A549 (cell line): Measurements from ENCODE around the gene ZBTB1. TPM values are rescaled to one million over a fixed set of nuclear protein-coding genes. Genes with fewer than 3 reads are reported as not detected.
"Not testable (repeated sequence)": the region's sequence is repeated elsewhere in the genome, so short reads cannot be mapped to it uniquely, and the experiment has no call there.

Experiments used
- ATAC-seq, 2 experiments: fragments of 200-7000 bp in 1 of 2; fragments of >200 bp in 1 of 2; cut with Nextera tagmentation in 1 of 2; cut with Tn5 transposase in 1 of 2; 3 replicates each; pipeline versions ENCODE4 v1.8.0 to v1.9.1; 2018 to 2020; ENCODE audit warnings: mild to moderate bottlenecking in 1 of 2, moderate library complexity in 1 of 2
- CTCF ChIA-PET: fragments of 300-600 bp; sonication (Branson Sonifier 250); formaldehyde crosslinking; extraction: SDS; loops from one replicate; lab custom pipeline; 2021; ENCODE audit warnings: antibody characterized with exemption, inconsistent platforms; lab: Yijun Ruan, JAX
- POLR2A ChIA-PET: fragments of 350-600 bp; formaldehyde crosslinking; extraction: SDS; loops from one replicate; lab custom pipeline; 2021; ENCODE audit warnings: antibody characterized with exemption, inconsistent platforms; lab: Yijun Ruan, JAX
- DNase-seq, 2 experiments: peaks; one replicate each; pipeline versions ENCODE4 v3.0.0 to v3.0.0-alpha.2; 2011 to 2016; ENCODE audit warnings: low read depth in 1 of 2, low spot score in 1 of 2
- FAIRE-seq: peaks from 2 replicates; lab custom pipeline; 2011; peaks lifted over from hg19 to GRCh38; lab: Jason Lieb, UNC
- H3K27ac ChIP-seq, 2 experiments: fragments of >200 bp; sonication (Bioruptor Twin); formaldehyde crosslinking; 3 replicates each; pipeline ENCODE4 v1.5.1; 2016 to 2017
- H3K4me1 ChIP-seq: fragments of >200 bp; sonication (Bioruptor Twin); formaldehyde crosslinking; 3 replicates; pipeline ENCODE4 v1.6.1; 2016
- H3K4me2 ChIP-seq: fragments of >200 bp; sonication (Bioruptor Twin); formaldehyde crosslinking; 3 replicates; pipeline ENCODE4 v1.6.1; 2016
- H3K4me3 ChIP-seq: fragments of >200 bp; sonication (Bioruptor Twin); formaldehyde crosslinking; 3 replicates; pipeline ENCODE4 v1.5.1; 2016
- H3K9me3 ChIP-seq: fragments of >200 bp; sonication (Bioruptor Twin); formaldehyde crosslinking; 3 replicates; pipeline ENCODE4 v1.6.1; 2016
- CBX8 ChIP-seq: fragments of 200-600 bp; sonication (generic); IDR thresholded peaks from 2 replicates; pipeline ENCODE4 v1.6.1; 2016
- CEBPB ChIP-seq, 2 experiments: fragments of >200 bp in 1 of 2; sonication (Bioruptor Twin) in 1 of 2; formaldehyde crosslinking in 1 of 2; IDR thresholded peaks; 2 replicates each; pipeline ENCODE4 v1.6.1; 2012 to 2016
- EHMT2 ChIP-seq: fragments of 200-600 bp; sonication (generic); IDR thresholded peaks from 2 replicates; pipeline ENCODE4 v1.6.1; 2016; ENCODE audit warnings: antibody characterized with exemption, low read depth, mild to moderate bottlenecking, moderate library complexity
- EP300 ChIP-seq, 2 experiments: fragments of >200 bp; sonication (Bioruptor Twin); formaldehyde crosslinking; IDR thresholded peaks; 2 replicates in 1 of 2; 3 replicates in 1 of 2; pipeline ENCODE4 v1.6.1; 2016 to 2017
- ESRRA ChIP-seq: fragments of 150-350 bp; IDR thresholded peaks from 2 replicates; pipeline ENCODE4 v1.6.1; 2014; ENCODE audit warnings: mild to moderate bottlenecking, low read length, borderline replicate concordance
- FOSL2 ChIP-seq, 2 experiments: fragments of 450-650 bp in 1 of 2; fragments of >200 bp in 1 of 2; sonication (Bioruptor Twin) in 1 of 2; formaldehyde crosslinking; IDR thresholded peaks; 2 replicates each; pipeline versions ENCODE4 v1.5.0 to v1.6.1; 2016 to 2020; ENCODE audit warnings: mild to moderate bottlenecking in 1 of 2, moderate library complexity in 1 of 2
- GATA3 ChIP-seq: IDR thresholded peaks from 2 replicates; pipeline ENCODE4 v1.6.1; 2012; ENCODE audit warnings: borderline replicate concordance
- HDAC2 ChIP-seq: fragments of 200-600 bp; sonication (generic); IDR thresholded peaks from 2 replicates; pipeline ENCODE4 v1.6.1; 2016
- HOXA7 ChIP-seq: fragments of 250-450 bp; sonication (Bioruptor Pico); IDR thresholded peaks from 2 replicates; pipeline ENCODE4 v1.5.0; 2020; ENCODE audit warnings: mild to moderate bottlenecking, moderate library complexity
- HOXB13 ChIP-seq: fragments of 250-450 bp; sonication (Bioruptor Pico); IDR thresholded peaks from 2 replicates; pipeline ENCODE4 v1.5.0; 2020; ENCODE audit warnings: low read depth, mild to moderate bottlenecking, moderate library complexity
- JUNB ChIP-seq: fragments of >200 bp; sonication (Bioruptor Twin); formaldehyde crosslinking; IDR thresholded peaks from 2 replicates; pipeline ENCODE4 v1.6.1; 2016
- MAFK ChIP-seq: fragments of 450-650 bp; IDR thresholded peaks from 2 replicates; pipeline ENCODE4 v1.6.1; 2014; ENCODE audit not compliant: partially characterized antibody
- MAZ ChIP-seq: fragments of 150-350 bp; IDR thresholded peaks from 2 replicates; pipeline ENCODE4 v1.6.1; 2014; ENCODE audit warnings: antibody characterized with exemption, low read depth, low read length, borderline replicate concordance
- NPAS2 ChIP-seq: fragments of 250-450 bp; sonication (Bioruptor Pico); IDR thresholded peaks from 2 replicates; pipeline ENCODE4 v1.8.0; 2022; ENCODE audit warnings: mild to moderate bottlenecking, moderate library complexity, borderline replicate concordance
- PHF8 ChIP-seq: fragments of 200-600 bp; sonication (generic); IDR thresholded peaks from 2 replicates; pipeline ENCODE4 v1.6.1; 2016; ENCODE audit warnings: low read depth, mild to moderate bottlenecking, antibody characterized with exemption, moderate library complexity, borderline replicate concordance
- POLR2AphosphoS2 ChIP-seq: conservative IDR thresholded peaks from 2 replicates; pipeline ENCODE4 v1.6.1; 2012; ENCODE audit warnings: low read length, improper control_type of control experiment, inconsistent platforms
- RAD21 ChIP-seq, 2 experiments: fragments of >200 bp in 1 of 2; sonication (Bioruptor Twin) in 1 of 2; formaldehyde crosslinking in 1 of 2; IDR thresholded peaks in 1 of 2; conservative IDR thresholded peaks in 1 of 2; 2 replicates in 1 of 2; 3 replicates in 1 of 2; pipeline ENCODE4 v1.6.1; 2012 to 2018; ENCODE audit warnings: inconsistent platforms in 1 of 2
- RCOR1 ChIP-seq: fragments of 150-350 bp; IDR thresholded peaks from 2 replicates; pipeline ENCODE4 v1.6.1; 2014; ENCODE audit warnings: antibody characterized with exemption, low read length, low read depth
- TFCP2L1 ChIP-seq: fragments of 250-450 bp; sonication (Bioruptor Pico); IDR thresholded peaks from 2 replicates; pipeline ENCODE4 v1.5.0; 2021; ENCODE audit warnings: mild to moderate bottlenecking
- ZSCAN20 ChIP-seq: fragments of 250-450 bp; sonication (Bioruptor Pico); IDR thresholded peaks from 2 replicates; pipeline ENCODE4 v1.8.0; 2022; ENCODE audit warnings: mild to moderate bottlenecking, moderate library complexity
- WGBS: methylation state at CpG from one replicate; pipeline ENCODE4 v1.1.6; 2017; ENCODE audit errors: missing lambda C conversion rate; 5-methylcytosine and 5-hydroxymethylcytosine counted together
- polyA plus RNA-seq, 4 experiments: library from polyadenylated mRNA; depleted of rRNA in 3 of 4; stranded (reverse); fragments of >200 nt; fragmentation: RNase III in 1 of 4; extraction: RNeasy Plus Mini Kit Qiagen cat#74134 plus additional on column Dnase treatment in 1 of 4; gene quantifications; 2 replicates in 3 of 4; 3 replicates in 1 of 4; pipeline ENCODE4 v1.2.3, GENCODE V29; 2011 to 2017
- TF ChIP-seq, protein P1 (sequence below): fragments of 150-350 bp; IDR thresholded peaks from 2 replicates; pipeline ENCODE4 v1.6.1; 2014; ENCODE audit warnings: low read depth, mild to moderate bottlenecking, low read length
- TF ChIP-seq, protein P2 (sequence below): IDR thresholded peaks from 2 replicates; pipeline ENCODE4 v1.6.1; 2012; ENCODE audit warnings: low read depth, borderline replicate concordance
- TF ChIP-seq, protein P3 (sequence below): fragments of >200 bp; sonication (Bioruptor Twin); formaldehyde crosslinking; IDR thresholded peaks from 3 replicates; pipeline ENCODE4 v1.5.1; 2016
- TF ChIP-seq, protein P4 (sequence below): fragments of 250-450 bp; sonication (Bioruptor Pico); IDR thresholded peaks from 2 replicates; pipeline ENCODE4 v1.5.0; 2020; ENCODE audit warnings: low read depth, mild to moderate bottlenecking, moderate library complexity
- TF ChIP-seq, protein P5 (sequence below): fragments of 250-450 bp; sonication (Bioruptor Pico); IDR thresholded peaks from 2 replicates; pipeline ENCODE4 v1.5.0; 2021; ENCODE audit warnings: mild to moderate bottlenecking, moderate library complexity, borderline replicate concordance

Gene ZBTB1
- polyA plus RNA-seq, 2 of the 4 experiments (the other 2 are of a cell fraction) = 33.8 to 37.1 TPM

DNA sequence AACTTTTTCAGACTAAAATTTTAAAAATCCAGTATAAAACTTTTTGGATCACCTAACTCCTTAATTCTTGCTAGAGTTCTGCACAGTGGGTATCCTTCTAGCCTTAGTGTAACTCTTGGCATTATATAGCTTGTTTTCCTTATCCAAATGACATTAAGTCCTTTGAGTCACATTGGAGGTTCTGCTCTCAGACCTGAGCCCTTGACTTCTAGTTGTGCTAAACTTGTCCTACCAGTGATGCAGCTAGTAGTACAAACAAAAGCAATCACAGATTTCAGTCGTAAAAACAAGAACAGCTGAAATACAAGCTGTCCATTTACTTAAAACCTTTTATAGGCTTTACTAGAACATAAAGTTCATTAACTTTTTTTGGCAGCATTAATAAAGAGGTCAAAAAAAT is 10.5 kb downstream of the ZBTB1 start:
- DNase-seq (no peak), FAIRE-seq (no peak), ATAC-seq (no peak)
- H3K9me3 ChIP-seq = no peaks in the 10 kb centered on the region
- no peak overlapping the region for H3K4me3 ChIP-seq
- WGBS = 81% methylated on average over 1 of the region's 1 CpG
- POLR2A ChIA-PET = interaction anchor here (1.2 to 2.1 kb wide), 2 partner anchors 10 to 11 kb away, joined by 4 to 5 read pairs; partner anchors contain the start of gene ZBTB1
- TF ChIP-seq FOSL2 (IDR thresholded peaks at IDR 0.05) (no peak), FOSL2 (CRISPR knock-in tag; IDR thresholded peaks at IDR 0.05) (no peak), MAFK (no peak), CEBPB (IDR thresholded peaks at IDR 0.05) (no peak), HOXB13 (no peak), POLR2AphosphoS2 (no peak), RAD21 (conservative IDR thresholded peaks at IDR 0.05 in 1 of 2, IDR thresholded peaks at IDR 0.05 in 1 of 2) (no peak), NPAS2 (no peak), EHMT2 (no peak), MAZ (no peak), JUNB (no peak)
- TF ChIP-seq, protein P1, sequence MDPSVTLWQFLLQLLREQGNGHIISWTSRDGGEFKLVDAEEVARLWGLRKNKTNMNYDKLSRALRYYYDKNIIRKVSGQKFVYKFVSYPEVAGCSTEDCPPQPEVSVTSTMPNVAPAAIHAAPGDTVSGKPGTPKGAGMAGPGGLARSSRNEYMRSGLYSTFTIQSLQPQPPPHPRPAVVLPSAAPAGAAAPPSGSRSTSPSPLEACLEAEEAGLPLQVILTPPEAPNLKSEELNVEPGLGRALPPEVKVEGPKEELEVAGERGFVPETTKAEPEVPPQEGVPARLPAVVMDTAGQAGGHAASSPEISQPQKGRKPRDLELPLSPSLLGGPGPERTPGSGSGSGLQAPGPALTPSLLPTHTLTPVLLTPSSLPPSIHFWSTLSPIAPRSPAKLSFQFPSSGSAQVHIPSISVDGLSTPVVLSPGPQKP = no peak
- TF ChIP-seq, protein P2, sequence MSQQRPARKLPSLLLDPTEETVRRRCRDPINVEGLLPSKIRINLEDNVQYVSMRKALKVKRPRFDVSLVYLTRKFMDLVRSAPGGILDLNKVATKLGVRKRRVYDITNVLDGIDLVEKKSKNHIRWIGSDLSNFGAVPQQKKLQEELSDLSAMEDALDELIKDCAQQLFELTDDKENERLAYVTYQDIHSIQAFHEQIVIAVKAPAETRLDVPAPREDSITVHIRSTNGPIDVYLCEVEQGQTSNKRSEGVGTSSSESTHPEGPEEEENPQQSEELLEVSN = no peak
- TF ChIP-seq, protein P3, sequence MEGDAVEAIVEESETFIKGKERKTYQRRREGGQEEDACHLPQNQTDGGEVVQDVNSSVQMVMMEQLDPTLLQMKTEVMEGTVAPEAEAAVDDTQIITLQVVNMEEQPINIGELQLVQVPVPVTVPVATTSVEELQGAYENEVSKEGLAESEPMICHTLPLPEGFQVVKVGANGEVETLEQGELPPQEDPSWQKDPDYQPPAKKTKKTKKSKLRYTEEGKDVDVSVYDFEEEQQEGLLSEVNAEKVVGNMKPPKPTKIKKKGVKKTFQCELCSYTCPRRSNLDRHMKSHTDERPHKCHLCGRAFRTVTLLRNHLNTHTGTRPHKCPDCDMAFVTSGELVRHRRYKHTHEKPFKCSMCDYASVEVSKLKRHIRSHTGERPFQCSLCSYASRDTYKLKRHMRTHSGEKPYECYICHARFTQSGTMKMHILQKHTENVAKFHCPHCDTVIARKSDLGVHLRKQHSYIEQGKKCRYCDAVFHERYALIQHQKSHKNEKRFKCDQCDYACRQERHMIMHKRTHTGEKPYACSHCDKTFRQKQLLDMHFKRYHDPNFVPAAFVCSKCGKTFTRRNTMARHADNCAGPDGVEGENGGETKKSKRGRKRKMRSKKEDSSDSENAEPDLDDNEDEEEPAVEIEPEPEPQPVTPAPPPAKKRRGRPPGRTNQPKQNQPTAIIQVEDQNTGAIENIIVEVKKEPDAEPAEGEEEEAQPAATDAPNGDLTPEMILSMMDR = no peak
- TF ChIP-seq, all 56 proteins: peak for 0
- Histone ChIP-seq H3K4me2 (no peak overlapping the region), H3K27ac (no peak overlapping the region; a peak in 1 of 6 replicates), H3K4me1 (peaks cover 53% of the 10 kb centered on the region)
- CTCF ChIA-PET = interaction anchor here (0.8 to 2.4 kb wide), 7 partner anchors 9 to 122 kb away, joined by 3 to 13 read pairs (median 4); partner anchors contain the start of gene HSPA2

DNA sequence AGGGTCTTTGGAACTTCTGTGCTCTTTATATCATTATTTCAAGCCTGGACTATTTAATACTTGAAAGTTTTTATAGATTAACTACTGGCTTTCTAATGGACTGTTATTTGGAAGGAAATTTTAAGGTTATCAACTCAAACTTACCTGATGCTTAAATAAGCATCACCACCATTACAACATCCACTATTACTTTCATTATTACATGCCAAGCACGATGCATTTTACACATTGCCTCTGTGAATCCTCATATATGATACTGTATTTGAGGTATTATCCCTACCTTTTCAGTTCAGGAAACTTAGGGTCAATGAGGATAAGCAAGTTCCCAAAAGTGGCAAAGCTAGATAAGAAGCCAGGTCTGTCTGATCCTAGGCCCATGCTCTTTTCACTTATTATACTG is 12.4 kb downstream of the ZBTB1 start:
- no peak overlapping the region for H3K4me3 ChIP-seq
- H3K4me1 ChIP-seq = peaks cover 44% of the 10 kb centered on the region
- ChIA-PET CTCF (interaction anchor here (1.4 to 2.4 kb wide), 2 partner anchors 23 to 120 kb away, joined by 3 to 13 read pairs; partner anchors contain the start of gene HSPA2), POLR2A (no interaction called here)
- ATAC-seq (no peak), DNase-seq (no peak), FAIRE-seq (no peak)
- H3K4me2 ChIP-seq = peak overlapping the region; percentile 32; the same call in 1 of the 3 replicates
- H3K9me3 ChIP-seq = no peaks in the 10 kb centered on the region
- H3K27ac ChIP-seq = no peak overlapping the region; a peak in 1 of 6 replicates
- WGBS = 67% methylated on average over 1 of the region's 1 CpG
- TF ChIP-seq CBX8 (no peak), RCOR1 (no peak), HOXA7 (CRISPR knock-in tag) (no peak), ZSCAN20 (CRISPR knock-in tag) (no peak), ESRRA (no peak), HDAC2 (no peak), GATA3 (no peak), PHF8 (no peak), EP300 (IDR thresholded peaks at IDR 0.05) (no peak), TFCP2L1 (CRISPR knock-in tag) (no peak)
- TF ChIP-seq, protein P4, sequence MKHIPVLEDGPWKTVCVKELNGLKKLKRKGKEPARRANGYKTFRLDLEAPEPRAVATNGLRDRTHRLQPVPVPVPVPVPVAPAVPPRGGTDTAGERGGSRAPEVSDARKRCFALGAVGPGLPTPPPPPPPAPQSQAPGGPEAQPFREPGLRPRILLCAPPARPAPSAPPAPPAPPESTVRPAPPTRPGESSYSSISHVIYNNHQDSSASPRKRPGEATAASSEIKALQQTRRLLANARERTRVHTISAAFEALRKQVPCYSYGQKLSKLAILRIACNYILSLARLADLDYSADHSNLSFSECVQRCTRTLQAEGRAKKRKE (CRISPR knock-in tag) = no peak
- TF ChIP-seq, protein P3 = no peak
- TF ChIP-seq, protein P5, sequence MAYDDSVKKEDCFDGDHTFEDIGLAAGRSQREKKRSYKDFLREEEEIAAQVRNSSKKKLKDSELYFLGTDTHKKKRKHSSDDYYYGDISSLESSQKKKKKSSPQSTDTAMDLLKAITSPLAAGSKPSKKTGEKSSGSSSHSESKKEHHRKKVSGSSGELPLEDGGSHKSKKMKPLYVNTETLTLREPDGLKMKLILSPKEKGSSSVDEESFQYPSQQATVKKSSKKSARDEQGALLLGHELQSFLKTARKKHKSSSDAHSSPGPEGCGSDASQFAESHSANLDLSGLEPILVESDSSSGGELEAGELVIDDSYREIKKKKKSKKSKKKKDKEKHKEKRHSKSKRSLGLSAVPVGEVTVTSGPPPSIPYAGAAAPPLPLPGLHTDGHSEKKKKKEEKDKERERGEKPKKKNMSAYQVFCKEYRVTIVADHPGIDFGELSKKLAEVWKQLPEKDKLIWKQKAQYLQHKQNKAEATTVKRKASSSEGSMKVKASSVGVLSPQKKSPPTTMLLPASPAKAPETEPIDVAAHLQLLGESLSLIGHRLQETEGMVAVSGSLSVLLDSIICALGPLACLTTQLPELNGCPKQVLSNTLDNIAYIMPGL (CRISPR knock-in tag) = no peak

DNA sequence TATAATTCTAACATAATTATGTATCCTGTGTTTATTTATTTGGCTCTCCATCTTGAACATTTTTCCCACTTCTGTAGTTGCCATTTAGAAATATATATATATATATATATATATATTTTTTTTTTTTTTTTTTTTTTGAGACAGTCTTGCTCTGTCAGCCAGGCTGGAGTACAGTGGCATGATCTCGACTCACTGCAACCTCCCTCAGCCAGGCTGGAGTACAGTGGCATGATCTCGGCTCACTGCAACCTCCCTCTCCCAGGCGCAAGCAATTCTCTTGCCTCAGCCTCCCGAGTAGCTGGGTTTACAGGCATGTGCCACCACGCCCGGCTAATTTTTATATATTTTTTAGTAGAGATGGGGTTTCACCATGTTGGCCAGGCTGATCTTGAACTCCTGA is 13.1 kb downstream of the ZBTB1 start:
- CTCF ChIA-PET = interaction anchor here (1.4 kb wide), 1 partner anchor 374 kb away, joined by 4 read pairs; no protein-coding TSS in a partner anchor

More for the DNA sequence above, 13.1 kb downstream of the ZBTB1 start:
- H3K27ac ChIP-seq, DNase-seq, ATAC-seq, H3K9me3 ChIP-seq, H3K4me2 ChIP-seq, FAIRE-seq, H3K4me3 ChIP-seq: not testable (repeated sequence)
- POLR2A ChIA-PET = interaction anchor here (1.4 kb wide), 1 partner anchor 13 kb away, joined by 6 read pairs; the partner anchor contains the start of gene ZBTB1
- peaks cover 44% of the 10 kb centered on the region for H3K4me1 ChIP-seq
- 84% methylated on average over 6 of the region's 6 CpGs for WGBS
